Renal cortex interstitium (tissue), 11 donors: ENCODE measurements around the gene INSRR. TPM values are rescaled to one million over a fixed set of nuclear protein-coding genes. Genes with fewer than 3 reads are reported as not detected.
A peak's percentile ranks its signal among the peaks of the same experiment; 100 is the strongest.

ENCODE experiments used
- DNase-seq, 11 donors: peaks; one replicate each; pipeline ENCODE4 v3.0.0-alpha.2; 2013; ENCODE audit warnings: low read depth in 9 of 11, low spot score in 4 of 11; ENCODE audit errors: extremely low read depth in 1 of 11
- polyA plus RNA-seq, 3 donors: library from polyadenylated mRNA; unstranded; fragments of 120-200 nt; gene quantifications; one replicate each; pipeline ENCODE4 v1.2.1, GENCODE V29; 2013; ENCODE audit not compliant: insufficient read length in 3 of 3

INSRR gene
- polyA plus RNA-seq, 3 donors, result 1.1 to 2.6 (median 1.6) TPM

GRCh38 chr1:156895927-156896326 is 37.0 kb upstream of the INSRR start:
- DNase-seq, result no peak

DNA sequence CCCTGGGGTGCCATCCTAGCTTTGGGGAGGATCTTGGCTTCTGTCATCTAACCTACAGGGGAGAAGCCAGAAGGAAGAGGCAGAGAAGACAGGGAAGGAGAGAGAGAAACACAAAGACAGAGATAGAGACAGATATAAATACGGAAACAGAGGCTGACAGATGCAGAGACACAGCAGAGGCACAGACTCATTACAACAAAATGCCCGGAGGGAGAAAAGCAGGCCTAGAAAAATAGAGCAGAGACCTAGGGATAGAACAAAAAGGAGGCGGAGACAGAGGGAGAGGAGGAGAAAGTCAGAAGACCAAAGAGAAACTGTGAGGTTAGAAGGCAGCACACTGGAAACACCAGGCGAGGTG is 36.5 kb upstream of the INSRR start:
- DNase-seq, result no peak

DNA sequence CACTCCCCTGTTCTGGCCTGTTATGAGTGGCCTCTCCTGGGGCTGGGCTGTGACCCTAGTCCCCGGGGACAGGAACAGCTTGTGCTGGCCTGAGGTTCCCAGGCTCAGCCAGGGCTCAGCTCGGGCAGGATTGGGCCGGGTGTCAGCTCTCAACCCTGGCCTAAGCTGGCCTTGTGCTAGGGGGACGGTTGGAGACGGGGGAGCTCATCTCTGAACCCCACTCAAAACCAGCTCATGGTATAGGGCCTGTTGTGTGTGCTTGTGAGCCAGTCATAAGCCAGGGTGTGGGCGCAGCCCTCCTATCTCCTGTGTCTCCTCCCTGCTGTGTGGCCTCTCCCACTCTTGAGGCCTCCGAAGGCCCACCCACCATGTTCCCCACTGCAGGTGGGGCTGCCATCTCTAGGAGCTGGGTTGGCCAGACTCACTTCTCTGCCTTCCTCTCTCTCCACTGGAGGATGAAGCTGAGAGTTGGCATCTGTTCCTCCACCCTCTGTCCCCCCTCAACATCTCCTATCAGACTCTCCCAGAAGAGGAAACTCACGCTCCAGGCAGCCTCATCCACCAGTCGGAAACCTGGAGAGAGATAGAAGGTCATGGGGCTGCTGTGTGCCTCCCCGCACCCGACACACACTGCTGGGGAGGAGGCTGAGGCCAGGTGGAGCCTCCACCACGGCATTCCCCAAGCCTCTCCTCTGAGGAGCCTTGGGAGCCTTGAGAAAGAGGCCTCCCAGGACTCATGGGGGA is 36.0 kb upstream of the INSRR start:
- DNase-seq, result no peak

DNA sequence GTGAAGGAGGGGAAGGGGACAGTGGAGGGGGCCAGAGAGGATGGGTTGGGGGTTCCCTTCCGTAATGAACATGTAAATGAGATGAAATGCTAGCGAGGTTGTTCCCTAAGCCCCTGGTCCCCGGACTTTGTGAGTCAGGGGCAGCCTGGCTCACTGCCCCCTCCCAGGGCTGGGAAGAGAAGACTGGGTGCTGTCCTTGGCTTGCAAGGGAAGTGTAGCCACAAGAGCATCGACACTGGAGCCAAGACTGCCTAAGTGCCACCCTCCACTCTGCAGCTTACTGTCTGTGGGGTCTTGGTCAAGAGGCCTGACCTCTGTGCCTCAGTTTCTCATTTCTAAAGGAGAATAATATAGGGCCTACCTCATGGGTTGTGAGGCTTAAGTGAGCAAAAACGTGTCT is 35.1 kb upstream of the INSRR start:
- no peak for DNase-seq

GRCh38 chr1:156893048-156893953 is 34.4 kb upstream of the INSRR start, which contains the start of gene PEAR1:
PEAR1 (plus strand) TSS chr1:156893718; CDS start chr1:156903927, 10,209 bp downstream.
- peak in 7 of 11 donors; percentile 51 to 73 (median 61) for DNase-seq

DNA sequence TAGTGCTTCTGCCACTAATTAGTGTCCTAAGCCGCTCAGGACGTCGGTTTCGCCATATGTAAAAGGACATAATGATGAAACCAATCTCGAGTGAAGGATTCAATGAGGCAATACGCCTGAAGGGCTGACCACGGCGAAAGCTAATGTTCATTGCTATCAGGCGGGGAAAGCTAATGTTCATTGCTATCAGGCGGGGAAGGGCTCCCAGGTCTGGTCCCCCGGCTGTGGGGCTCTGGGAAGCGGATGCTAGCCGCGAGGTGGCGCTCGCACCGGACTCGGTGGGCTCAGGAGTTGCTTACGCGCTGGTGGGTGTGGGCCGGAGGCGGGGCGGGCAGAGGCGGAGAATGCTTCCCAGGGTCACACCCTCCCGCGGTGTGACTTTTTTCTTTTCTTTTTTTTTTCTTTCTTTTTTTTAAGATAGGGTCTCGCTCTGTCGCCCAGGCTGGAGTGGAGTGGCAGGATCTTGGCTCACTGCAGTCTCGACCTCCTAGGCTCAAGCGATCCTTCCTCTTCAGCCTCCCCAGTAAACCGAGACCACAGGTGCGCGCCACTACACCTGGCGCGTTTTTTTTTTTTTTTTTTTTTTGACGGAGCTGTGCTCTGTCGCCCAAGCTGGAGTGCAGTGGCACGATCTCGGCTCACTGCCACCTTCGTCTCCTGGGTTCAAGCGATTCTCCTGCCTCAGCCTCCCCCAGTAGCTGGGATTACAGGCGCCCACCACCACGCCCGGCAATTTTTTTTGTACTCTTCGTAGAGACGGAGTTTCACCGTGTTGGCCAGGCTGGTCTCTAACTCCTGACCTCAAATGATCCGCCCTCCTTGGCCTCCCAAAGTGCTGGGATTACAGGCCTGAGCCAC is 33.5 kb upstream of the INSRR start:
- DNase-seq, result peak; percentile 65 to 91 (median 86)

GRCh38 chr1:156889802-156890580 is 31.1 kb upstream of the INSRR start:
- DNase-seq, result peak in 10 of 11 donors; percentile 50 to 84 (median 71)

DNA sequence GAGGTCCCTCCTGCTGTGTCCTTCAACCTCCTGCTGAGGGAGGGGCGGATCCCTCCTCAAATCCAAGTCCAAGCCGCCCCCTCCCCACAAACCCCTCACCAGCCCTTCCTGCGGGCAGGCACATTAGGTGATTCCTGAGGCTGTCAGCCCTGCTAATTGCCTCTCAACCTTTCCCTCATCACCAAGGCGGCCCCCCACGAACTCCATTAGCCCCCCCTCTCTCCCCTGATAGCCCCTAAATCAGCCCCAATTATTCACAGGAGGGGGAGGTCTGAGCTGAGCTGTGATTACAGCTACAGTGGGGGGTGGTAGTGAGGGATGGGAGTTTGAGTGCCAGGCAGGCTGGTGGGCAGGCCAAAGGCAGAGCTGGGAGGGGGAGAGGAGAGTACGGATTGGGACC is 28.8 kb upstream of the INSRR start:
- no peak for DNase-seq

DNA sequence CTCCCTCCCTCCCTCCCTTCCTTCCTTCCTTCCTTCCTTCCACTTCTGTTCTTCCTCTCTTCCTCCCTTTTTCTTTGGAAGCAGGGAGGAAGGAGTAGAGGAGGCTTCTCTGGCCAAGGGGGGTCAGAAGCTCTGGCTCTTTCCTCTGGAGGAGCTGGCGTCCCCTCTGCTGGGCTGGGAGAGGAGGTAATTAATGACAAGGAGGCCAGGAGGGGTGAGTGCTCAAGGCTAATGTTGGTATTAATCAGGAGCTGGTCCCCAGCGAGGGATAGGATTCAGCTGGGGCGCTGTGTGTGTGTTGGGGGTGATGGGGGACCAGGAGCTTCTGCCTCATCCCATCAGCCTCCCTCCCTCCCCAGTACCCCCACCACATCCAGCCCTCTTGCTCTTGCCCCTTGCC is 28.4 kb upstream of the INSRR start:
- DNase-seq, result peak in 1 of 11 donors; percentile 45

GRCh38 chr1:156886583-156887281 is 27.8 kb upstream of the INSRR start:
- no peak for DNase-seq

GRCh38 chr1:156885880-156886355 is 27.0 kb upstream of the INSRR start:
- DNase-seq, result no peak

DNA sequence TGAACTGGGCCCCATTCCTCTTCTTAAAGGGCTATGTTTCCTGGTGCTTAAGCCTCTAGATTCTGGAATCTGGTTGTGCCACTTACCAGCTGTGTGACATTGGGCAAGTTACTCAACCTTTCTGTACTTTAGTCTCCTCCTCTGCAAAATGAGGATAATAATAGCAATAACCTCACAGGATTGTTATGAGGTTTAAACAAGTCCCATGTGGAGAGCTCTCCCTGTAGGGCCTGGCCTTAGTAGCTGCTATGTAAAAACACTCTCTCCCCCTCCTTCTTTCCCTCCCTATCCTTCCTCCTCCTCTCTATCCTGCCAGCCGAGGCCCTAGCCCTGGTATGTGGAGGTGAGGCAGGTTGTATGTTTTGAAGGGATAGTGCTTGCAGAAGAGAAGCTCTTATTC is 26.4 kb upstream of the INSRR start:
- DNase-seq, result no peak

GRCh38 chr1:156884560-156885184 is 25.8 kb upstream of the INSRR start:
- no peak for DNase-seq

DNA sequence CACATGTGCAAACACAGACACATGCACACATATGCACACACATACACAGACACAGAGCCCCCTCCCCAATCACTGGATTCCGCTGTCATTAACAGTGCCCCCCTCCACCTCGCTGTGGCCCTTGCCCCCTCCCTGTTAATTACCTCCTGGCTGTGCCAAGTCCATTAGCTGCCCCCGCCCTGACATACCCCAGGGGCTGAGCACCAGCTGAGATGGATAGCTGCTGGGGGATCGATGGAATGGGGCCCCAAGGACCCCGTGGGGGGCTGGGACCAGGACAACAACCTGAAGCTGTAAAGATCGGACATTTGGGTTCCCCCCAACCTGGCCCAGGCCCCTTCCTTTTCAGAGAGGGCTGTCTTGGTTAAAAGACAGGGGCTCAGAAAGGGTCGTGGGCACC is 25.0 kb upstream of the INSRR start:
- DNase-seq, result no peak

DNA sequence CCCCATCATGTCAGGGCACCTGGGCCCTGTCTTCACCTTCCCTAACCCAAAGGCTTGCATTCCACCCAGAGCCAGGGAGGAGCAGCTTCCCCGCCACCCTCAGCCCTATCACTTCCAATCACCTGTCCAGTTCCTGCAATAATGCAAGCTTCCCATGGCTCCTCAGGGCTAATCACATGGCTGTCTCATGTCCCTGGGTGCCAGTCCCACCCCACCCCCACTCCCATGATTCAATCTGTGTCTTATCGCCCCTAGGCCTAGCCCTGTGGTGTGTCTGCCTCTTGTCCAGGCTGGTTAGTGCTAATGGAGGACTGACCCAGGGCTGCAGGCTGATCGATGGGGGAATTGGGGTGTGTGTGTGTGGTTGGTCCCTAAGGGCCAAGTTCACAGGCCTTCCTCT is 23.6 kb upstream of the INSRR start:
- no peak for DNase-seq

- no peak for DNase-seq
These were observed 22.7 kb upstream of the INSRR start for GRCh38 chr1:156881663-156882062.

GRCh38 chr1:156881101-156881500 is 22.2 kb upstream of the INSRR start:
- DNase-seq, result no peak
